GM21717 (cell line): ENCODE results near the gene DRC3.

Experiments used
- ATAC-seq: cut with Tn5 transposase; IDR thresholded peaks from one replicate; pipeline ENCODE4 v1.9.1; 2021; ENCODE audit warnings: mild to moderate bottlenecking, moderate library complexity; ENCODE audit not compliant: unreplicated experiment

DRC3 gene

GRCh38 chr17:18017958-18018357 is 45.3 kb downstream of the DRC3 start:
- ATAC-seq: no peak

GRCh38 chr17:18018411-18018921 is 45.8 kb downstream of the DRC3 start:
- ATAC-seq: no peak

GRCh38 chr17:18019838-18020154 is 47.1 kb downstream of the DRC3 start:
- no peak for ATAC-seq

- ATAC-seq: no peak
These were observed 48.3 kb downstream of the DRC3 start for GRCh38 chr17:18020971-18021370.

- ATAC-seq: no peak
These were observed 48.7 kb downstream of the DRC3 start for GRCh38 chr17:18021372-18021771.

GRCh38 chr17:18025241-18025944 is 52.7 kb downstream of the DRC3 start:
- no peak for ATAC-seq

GRCh38 chr17:18025945-18026776 is 53.5 kb downstream of the DRC3 start:
- no peak for ATAC-seq

- no peak for ATAC-seq
These were observed 54.6 kb downstream of the DRC3 start for GRCh38 chr17:18027280-18027679.

GRCh38 chr17:18028114-18028951 is 55.7 kb downstream of the DRC3 start:
- no peak for ATAC-seq

- ATAC-seq: no peak
These were observed 56.4 kb downstream of the DRC3 start for GRCh38 chr17:18028952-18029540.

GRCh38 chr17:18031955-18032354 is 59.3 kb downstream of the DRC3 start:
- ATAC-seq: no peak

- peak; percentile 59 for ATAC-seq
These were observed 60.9 kb downstream of the DRC3 start for GRCh38 chr17:18033442-18034099.

GRCh38 chr17:18035704-18036103 is 63.0 kb downstream of the DRC3 start:
- no peak for ATAC-seq

GRCh38 chr17:18037486-18037885 is 64.8 kb downstream of the DRC3 start:
- no peak for ATAC-seq

GRCh38 chr17:18038149-18038850 is 65.6 kb downstream of the DRC3 start:
- no peak for ATAC-seq

GRCh38 chr17:18038861-18039534 is 66.3 kb downstream of the DRC3 start, which contains the start of the genes ATPAF2 and GID4:
TSS of gene ATPAF2 (minus strand) at chr17:18039168. CDS start at chr17:18039013, 155 bp downstream.
TSS of gene GID4 (plus strand) at chr17:18039408. CDS start at chr17:18039465, 57 bp downstream.
- ATAC-seq: peak; percentile 82

- ATAC-seq: peak; percentile 3
These were observed 67.0 kb downstream of the DRC3 start for GRCh38 chr17:18039535-18040260.

GRCh38 chr17:18040261-18040858 is 67.7 kb downstream of the DRC3 start:
- peak; percentile 3 for ATAC-seq
